ENCODE data around the gene TK1.

DNA sequence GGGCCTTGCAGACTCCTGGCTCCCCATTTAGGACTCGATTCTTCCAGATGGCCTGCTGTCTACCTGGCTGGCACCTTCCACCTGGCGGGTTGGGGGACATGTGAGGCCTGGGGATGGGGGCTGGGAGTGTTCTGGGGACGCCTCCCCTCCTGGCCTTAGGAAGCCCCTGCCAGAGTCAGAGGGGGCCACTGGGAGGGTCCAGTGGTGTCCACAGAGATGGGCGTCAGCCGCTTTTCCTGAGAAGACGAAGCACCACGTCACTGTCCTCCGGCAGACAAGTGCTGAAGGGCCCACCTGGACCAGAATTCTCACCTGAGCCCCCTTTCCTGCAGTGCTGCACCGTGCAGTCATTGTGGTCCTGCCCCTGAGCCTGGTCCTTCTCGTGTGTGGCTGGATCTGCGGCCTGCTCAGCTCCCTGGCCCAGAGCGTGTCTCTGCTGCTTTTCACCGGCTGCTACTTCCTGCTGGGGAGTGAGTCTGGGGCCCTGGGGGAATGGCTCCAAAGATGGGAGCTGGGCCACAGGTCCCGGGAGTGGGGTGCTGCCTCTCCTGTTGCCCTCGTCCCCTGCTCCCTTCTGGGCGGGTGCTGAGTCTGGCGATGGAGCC, 47.5 kb upstream of the TK1 start:
- TF ChIP-seq, protein P1, sequence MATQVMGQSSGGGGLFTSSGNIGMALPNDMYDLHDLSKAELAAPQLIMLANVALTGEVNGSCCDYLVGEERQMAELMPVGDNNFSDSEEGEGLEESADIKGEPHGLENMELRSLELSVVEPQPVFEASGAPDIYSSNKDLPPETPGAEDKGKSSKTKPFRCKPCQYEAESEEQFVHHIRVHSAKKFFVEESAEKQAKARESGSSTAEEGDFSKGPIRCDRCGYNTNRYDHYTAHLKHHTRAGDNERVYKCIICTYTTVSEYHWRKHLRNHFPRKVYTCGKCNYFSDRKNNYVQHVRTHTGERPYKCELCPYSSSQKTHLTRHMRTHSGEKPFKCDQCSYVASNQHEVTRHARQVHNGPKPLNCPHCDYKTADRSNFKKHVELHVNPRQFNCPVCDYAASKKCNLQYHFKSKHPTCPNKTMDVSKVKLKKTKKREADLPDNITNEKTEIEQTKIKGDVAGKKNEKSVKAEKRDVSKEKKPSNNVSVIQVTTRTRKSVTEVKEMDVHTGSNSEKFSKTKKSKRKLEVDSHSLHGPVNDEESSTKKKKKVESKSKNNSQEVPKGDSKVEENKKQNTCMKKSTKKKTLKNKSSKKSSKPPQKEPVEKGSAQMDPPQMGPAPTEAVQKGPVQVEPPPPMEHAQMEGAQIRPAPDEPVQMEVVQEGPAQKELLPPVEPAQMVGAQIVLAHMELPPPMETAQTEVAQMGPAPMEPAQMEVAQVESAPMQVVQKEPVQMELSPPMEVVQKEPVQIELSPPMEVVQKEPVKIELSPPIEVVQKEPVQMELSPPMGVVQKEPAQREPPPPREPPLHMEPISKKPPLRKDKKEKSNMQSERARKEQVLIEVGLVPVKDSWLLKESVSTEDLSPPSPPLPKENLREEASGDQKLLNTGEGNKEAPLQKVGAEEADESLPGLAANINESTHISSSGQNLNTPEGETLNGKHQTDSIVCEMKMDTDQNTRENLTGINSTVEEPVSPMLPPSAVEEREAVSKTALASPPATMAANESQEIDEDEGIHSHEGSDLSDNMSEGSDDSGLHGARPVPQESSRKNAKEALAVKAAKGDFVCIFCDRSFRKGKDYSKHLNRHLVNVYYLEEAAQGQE (IDR thresholded peaks at IDR 0.05; ENCODE audit: low read depth): no peak
- TF ChIP-seq TCF12 (IDR thresholded peaks at IDR 0.05; ENCODE audit: low read depth) (no peak), USF1 (IDR thresholded peaks at IDR 0.05) (no peak), CREB1 (IDR thresholded peaks at IDR 0.05; ENCODE audit: low read depth) (no peak), EP300 (IDR thresholded peaks at IDR 0.05; ENCODE audit: borderline replicate concordance) (no peak), YY1 (IDR thresholded peaks at IDR 0.05; ENCODE audit: low read depth) (no peak), TAF1 (IDR thresholded peaks at IDR 0.05; ENCODE audit: low read depth) (no peak), TEAD4 (IDR thresholded peaks at IDR 0.05) (no peak)

Measured in Ishikawa (cell line).